IMR-90 (cell line): ENCODE data around the gene UCP2.

Source experiments
- CEBPB ChIP-seq: IDR thresholded peaks from 2 replicates; pipeline ENCODE4 v1.6.1; 2012; ENCODE audit warnings: low read depth, low read length, improper control_type of control experiment
- ELK1 ChIP-seq: fragments of 150-350 bp; IDR thresholded peaks from 2 replicates; pipeline ENCODE4 v1.6.1; 2016; ENCODE audit warnings: low read depth, mild to moderate bottlenecking, low read length, moderate library complexity, borderline replicate concordance
- FOS ChIP-seq: fragments of 150-350 bp; IDR thresholded peaks from 2 replicates; pipeline ENCODE4 v1.6.1; 2016; ENCODE audit warnings: low read depth, low read length
- MAFK ChIP-seq: IDR thresholded peaks from 2 replicates; pipeline ENCODE4 v1.6.1; 2012; ENCODE audit warnings: low read depth, low read length, improper control_type of control experiment
- MAZ ChIP-seq: IDR thresholded peaks from 2 replicates; pipeline ENCODE4 v1.6.1; 2012; ENCODE audit warnings: low read depth, mild to moderate bottlenecking, low read length, improper control_type of control experiment, moderate library complexity, borderline replicate concordance
- MXI1 ChIP-seq: IDR thresholded peaks from 2 replicates; pipeline ENCODE4 v1.6.1; 2012; ENCODE audit warnings: low read depth, mild to moderate bottlenecking, low read length, moderate library complexity, borderline replicate concordance
- POLR2A ChIP-seq: IDR thresholded peaks from 2 replicates; pipeline ENCODE4 v1.6.1; 2012; ENCODE audit warnings: mild to moderate bottlenecking, low read depth, low read length
- RAD21 ChIP-seq: IDR thresholded peaks from 2 replicates; pipeline ENCODE4 v1.6.1; 2012; ENCODE audit warnings: low read length, improper control_type of control experiment
- RCOR1 ChIP-seq: IDR thresholded peaks from 2 replicates; pipeline ENCODE4 v1.6.1; 2012; ENCODE audit warnings: mild to moderate bottlenecking, low read length, improper control_type of control experiment; ENCODE audit not compliant: insufficient replicate concordance
- SMC3 ChIP-seq: fragments of 150-350 bp; IDR thresholded peaks from 2 replicates; pipeline ENCODE4 v1.6.1; 2016; ENCODE audit warnings: low read depth, mild to moderate bottlenecking, antibody characterized with exemption, low read length, moderate library complexity
- USF2 ChIP-seq: fragments of 150-350 bp; IDR thresholded peaks from 2 replicates; pipeline ENCODE4 v1.6.1; 2017; ENCODE audit warnings: mild to moderate bottlenecking, antibody characterized with exemption, low read length, low read depth
- TF ChIP-seq, protein P1 (sequence below): conservative IDR thresholded peaks from 2 replicates; pipeline ENCODE4 v1.5.1; 2012; ENCODE audit warnings: mild to moderate bottlenecking, low read depth, low read length, improper control_type of control experiment

GRCh38 chr11:73998846-73999575 lies 16.4 kb upstream of the UCP2 start:
- TF ChIP-seq, protein P1, sequence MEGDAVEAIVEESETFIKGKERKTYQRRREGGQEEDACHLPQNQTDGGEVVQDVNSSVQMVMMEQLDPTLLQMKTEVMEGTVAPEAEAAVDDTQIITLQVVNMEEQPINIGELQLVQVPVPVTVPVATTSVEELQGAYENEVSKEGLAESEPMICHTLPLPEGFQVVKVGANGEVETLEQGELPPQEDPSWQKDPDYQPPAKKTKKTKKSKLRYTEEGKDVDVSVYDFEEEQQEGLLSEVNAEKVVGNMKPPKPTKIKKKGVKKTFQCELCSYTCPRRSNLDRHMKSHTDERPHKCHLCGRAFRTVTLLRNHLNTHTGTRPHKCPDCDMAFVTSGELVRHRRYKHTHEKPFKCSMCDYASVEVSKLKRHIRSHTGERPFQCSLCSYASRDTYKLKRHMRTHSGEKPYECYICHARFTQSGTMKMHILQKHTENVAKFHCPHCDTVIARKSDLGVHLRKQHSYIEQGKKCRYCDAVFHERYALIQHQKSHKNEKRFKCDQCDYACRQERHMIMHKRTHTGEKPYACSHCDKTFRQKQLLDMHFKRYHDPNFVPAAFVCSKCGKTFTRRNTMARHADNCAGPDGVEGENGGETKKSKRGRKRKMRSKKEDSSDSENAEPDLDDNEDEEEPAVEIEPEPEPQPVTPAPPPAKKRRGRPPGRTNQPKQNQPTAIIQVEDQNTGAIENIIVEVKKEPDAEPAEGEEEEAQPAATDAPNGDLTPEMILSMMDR: no peak
- no peak for TF ChIP-seq CEBPB
- TF ChIP-seq FOS: no peak
- TF ChIP-seq RAD21: no peak
- no peak for TF ChIP-seq POLR2A
- no peak for TF ChIP-seq USF2
- TF ChIP-seq MXI1: no peak
- TF ChIP-seq MAFK: no peak
- no peak for TF ChIP-seq RCOR1
- no peak for TF ChIP-seq MAZ
- TF ChIP-seq SMC3: no peak
- TF ChIP-seq ELK1: no peak
